HepG2 (cell line): ENCODE measurements around the gene FBXW2. TPM values are rescaled to one million over a fixed set of nuclear protein-coding genes. Genes with fewer than 3 reads are reported as not detected.

Experiments
- ATAC-seq: fragments of 200-7000 bp; cut with Tn5 transposase; 3 replicates; pipeline ENCODE4 v1.9.1; 2020; ENCODE audit warnings: mild to moderate bottlenecking, moderate library complexity
- BruUV-seq: library from RNA; stranded (reverse); fragments of 400-500 nt; replicated peaks from 2 replicates; lab custom pipeline; 2021; lab: Mats Ljungman, UMichigan
- CTCF ChIA-PET: fragments of 300-600 bp; formaldehyde crosslinking; extraction: SDS; loops from one replicate; lab custom pipeline; 2021; ENCODE audit warnings: low total read pairs, inconsistent platforms, low intra/inter-chr PET ratio; lab: Yijun Ruan, JAX
- POLR2A ChIA-PET: fragments of 350-600 bp; sonication (Branson Sonifier 250); formaldehyde crosslinking; loops from one replicate; lab custom pipeline; 2020; ENCODE audit warnings: antibody characterized with exemption, inconsistent platforms; lab: Yijun Ruan, JAX
- DNase-seq: peaks from one replicate; pipeline ENCODE4 v3.0.0-alpha.2; 2015; ENCODE audit warnings: low spot score
- FAIRE-seq: peaks from 3 replicates; lab custom pipeline; 2011; peaks lifted over from hg19 to GRCh38; lab: Jason Lieb, UNC
- H2AFZ ChIP-seq: one replicate; pipeline ENCODE4 v1.6.1; 2011; ENCODE audit warnings: low read length, inconsistent platforms
- H3K27ac ChIP-seq: fragments of 300-600 bp; 3 replicates; pipeline ENCODE4 v1.8.0; 2011; ENCODE audit warnings: mixed run types, mild to moderate bottlenecking, mixed read lengths, low read length, inconsistent platforms; ENCODE audit not compliant: insufficient read depth; ENCODE audit errors: extremely low read length
- H3K27me3 ChIP-seq, 2 experiments: fragments of 200-600 bp in 1 of 2; 2 replicates in 1 of 2; 3 replicates in 1 of 2; pipeline versions ENCODE4 v1.6.0 to v1.8.0; 2011; ENCODE audit warnings: low read length in 2 of 2, mild to moderate bottlenecking in 2 of 2, moderate library complexity in 2 of 2, inconsistent platforms in 1 of 2; ENCODE audit not compliant: insufficient read depth in 2 of 2, control insufficient read depth in 1 of 2
- H3K36me3 ChIP-seq, 2 experiments: fragments of 200-600 bp in 1 of 2; replicated peaks in 1 of 2; 2 replicates in 1 of 2; 3 replicates in 1 of 2; pipeline versions ENCODE4 v1.5.1 to v1.8.0; 2011; ENCODE audit warnings: low read length in 2 of 2, inconsistent platforms in 1 of 2; ENCODE audit not compliant: insufficient read depth in 2 of 2, control insufficient read depth in 1 of 2
- H3K4me1 ChIP-seq: 2 replicates; pipeline ENCODE4 v1.5.1; 2012; ENCODE audit warnings: low read length, inconsistent platforms; ENCODE audit not compliant: insufficient read depth
- H3K4me2 ChIP-seq: 2 replicates; pipeline ENCODE4 v1.6.0; 2011; ENCODE audit warnings: low read depth, low read length, inconsistent platforms
- H3K4me3 ChIP-seq, 3 experiments: fragments of 200-600 bp in 1 of 3; sonication (generic), shearing (Covaris generic) in 1 of 3; replicated peaks in 1 of 3; 2 replicates each; pipeline ENCODE4 v1.5.1; 2011 to 2016; ENCODE audit warnings: low read length in 3 of 3, inconsistent platforms in 2 of 3, low read depth in 2 of 3, mild to moderate bottlenecking in 2 of 3, control low read depth in 1 of 3, mixed read lengths in 1 of 3; ENCODE audit not compliant: insufficient read depth in 1 of 3
- H3K79me2 ChIP-seq: one replicate; pipeline ENCODE4 v1.6.1; 2011; ENCODE audit warnings: low read length, inconsistent platforms; ENCODE audit not compliant: insufficient read depth
- H3K9ac ChIP-seq: 2 replicates; pipeline ENCODE4 v1.6.0; 2011; ENCODE audit warnings: mild to moderate bottlenecking, low read depth, low read length, inconsistent platforms; ENCODE audit not compliant: insufficient read depth
- H3K9me3 ChIP-seq: 2 replicates; pipeline ENCODE4 v1.5.1; 2012; ENCODE audit warnings: mild to moderate bottlenecking, low read length
- H4K20me1 ChIP-seq: 2 replicates; pipeline ENCODE4 v1.6.0; 2011; ENCODE audit warnings: inconsistent platforms, mild to moderate bottlenecking, low read length, moderate library complexity; ENCODE audit not compliant: insufficient read depth
- ARNTL ChIP-seq: sonication (generic); formaldehyde crosslinking; IDR thresholded peaks from 2 replicates; pipeline ENCODE4 v1.4.0; 2020; ENCODE audit warnings: mild to moderate bottlenecking, missing genetic modification reagents
- FOXA3 ChIP-seq: IDR thresholded peaks from 2 replicates; pipeline ENCODE4 v1.6.1; 2016; ENCODE audit warnings: missing genetic modification reagents, missing compliant biosample characterization
- GABPA ChIP-seq, 2 experiments: IDR thresholded peaks; 2 replicates each; pipeline ENCODE4 v1.6.1; 2011 to 2016; ENCODE audit warnings: low read depth in 2 of 2, low read length in 1 of 2, missing biosample characterization in 1 of 2, missing genetic modification characterization in 1 of 2
- HOXA5 ChIP-seq: sonication (generic); formaldehyde crosslinking; IDR thresholded peaks from 2 replicates; pipeline ENCODE4 v1.4.0; 2020; ENCODE audit warnings: missing genetic modification reagents
- HOXA7 ChIP-seq: sonication (generic); formaldehyde crosslinking; IDR thresholded peaks from 2 replicates; pipeline ENCODE4 v1.8.1; 2022; ENCODE audit warnings: mild to moderate bottlenecking, missing genetic modification reagents, moderate library complexity
- KLF13 ChIP-seq: sonication (generic); formaldehyde crosslinking; IDR thresholded peaks from 2 replicates; pipeline ENCODE4 v1.4.0; 2020; ENCODE audit warnings: mild to moderate bottlenecking, missing genetic modification reagents
- MIXL1 ChIP-seq: IDR thresholded peaks from 2 replicates; pipeline ENCODE4 v1.6.1; 2016
- PAX8 ChIP-seq: sonication (generic); formaldehyde crosslinking; IDR thresholded peaks from 2 replicates; pipeline ENCODE4 v1.8.0; 2022; ENCODE audit warnings: mild to moderate bottlenecking, missing genetic modification reagents, borderline replicate concordance
- RAD21 ChIP-seq: fragments of 450-650 bp; formaldehyde crosslinking; IDR thresholded peaks from 2 replicates; pipeline ENCODE4 v1.5.0; 2020; ENCODE audit warnings: mild to moderate bottlenecking
- SCMH1 ChIP-seq: sonication (generic); formaldehyde crosslinking; IDR thresholded peaks from 2 replicates; pipeline ENCODE4 v1.9.0; 2021; ENCODE audit warnings: missing genetic modification reagents, mild to moderate bottlenecking, borderline replicate concordance
- ZBTB3 ChIP-seq: sonication (generic); formaldehyde crosslinking; IDR thresholded peaks from 2 replicates; pipeline ENCODE4 v1.4.0; 2020; ENCODE audit warnings: low read depth, mild to moderate bottlenecking, moderate library complexity, missing genetic modification reagents, borderline replicate concordance
- whole genome bisulfite sequencing: methylation state at CpG from one replicate; pipeline ENCODE4 v1.1.6; 2017; ENCODE audit warnings: low lambda C conversion rate; 5-methylcytosine and 5-hydroxymethylcytosine counted together
- in situ Hi-C: cut with HindIII; loops from 2 replicates; pipeline ENCODE4 v1.10.0; 2017; ENCODE audit warnings: low pct_unique_long_range_greater_than_20kb; ENCODE audit not compliant: extremely low pct_ligation_motif_present
- intact Hi-C: fragments of 100-400 bp; cut with micrococcal nuclease; formaldehyde crosslinking; loops from one replicate; pipeline ENCODE4 v1.10.0; 2022; ENCODE audit not compliant: unreplicated experiment
- polyA plus RNA-seq, 8 experiments: library from polyadenylated mRNA; depleted of rRNA in 3 of 8; stranded (reverse) in 7 of 8; unstranded in 1 of 8; fragments of >200 nt; fragmentation: Illumina TruSeq in 4 of 8; extraction: Trizol in 4 of 8; gene quantifications; 2 replicates each; pipeline versions ENCODE4 v1.2.1 to v1.2.3, GENCODE V29; 2011 to 2016; ENCODE audit warnings: low read depth in 4 of 8, missing spikeins in 1 of 8, mixed read lengths in 1 of 8; ENCODE audit not compliant: insufficient read depth in 1 of 8
- total RNA-seq, 5 experiments: library from RNA; depleted of rRNA; stranded (reverse); fragments of >200 nt; fragmentation: Illumina TruSeq; extraction: Trizol; gene quantifications; 2 replicates each; pipeline ENCODE4 v1.2.3, GENCODE V29; 2016; ENCODE audit warnings: low read depth in 1 of 5
- TF ChIP-seq, protein P1 (sequence below): sonication (generic); formaldehyde crosslinking; IDR thresholded peaks from 2 replicates; pipeline ENCODE4 v1.9.0; 2022; ENCODE audit warnings: low read depth, missing genetic modification reagents
- TF ChIP-seq, protein P2 (sequence below): sonication (generic); formaldehyde crosslinking; IDR thresholded peaks from 2 replicates; pipeline ENCODE4 v1.4.0; 2020; ENCODE audit warnings: missing genetic modification reagents
- TF ChIP-seq, protein P3 (sequence below): sonication (generic); formaldehyde crosslinking; IDR thresholded peaks from 2 replicates; pipeline ENCODE4 v1.4.0; 2020; ENCODE audit warnings: missing genetic modification reagents

Gene FBXW2
- total and polyA plus RNA-seq, 2 of the 13 experiments (the other 11 are each of a cell fraction or from before 2014, with no cell fraction given): 35.4 to 43.1 TPM

DNA sequence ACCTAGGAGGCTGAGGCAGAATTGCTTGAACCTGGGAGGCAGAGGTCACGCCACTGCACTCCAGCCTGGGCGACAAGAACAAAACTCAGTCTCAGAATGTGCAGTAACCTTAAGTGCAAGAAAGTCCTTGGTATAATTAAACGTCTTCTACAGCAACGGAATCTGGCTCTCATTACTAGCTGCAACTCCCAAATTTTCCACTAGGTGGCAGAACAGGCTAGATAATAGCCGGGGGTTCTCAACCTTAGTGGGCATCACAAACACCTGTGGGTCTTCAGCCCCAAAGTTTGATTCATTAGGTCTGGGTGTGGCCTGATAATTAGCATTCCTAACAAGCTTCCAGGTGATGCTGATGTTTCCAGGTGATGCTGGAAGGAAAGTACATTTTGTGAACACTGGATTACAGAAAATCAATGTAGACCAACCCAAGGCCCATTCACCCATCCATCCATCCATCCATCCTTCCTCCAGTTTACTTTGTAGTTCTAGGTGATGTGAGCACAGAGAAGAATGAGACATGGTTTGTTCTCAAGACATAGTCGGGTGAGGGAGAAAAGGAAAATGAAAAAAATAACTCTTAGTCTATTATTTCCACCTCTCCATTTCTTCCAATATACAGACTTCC, 37.3 kb downstream of the FBXW2 start (continued):
- TF ChIP-seq GABPA (IDR thresholded peaks at IDR 0.05; ENCODE audit: low read depth, low read length) (no peak), GABPA (CRISPR knock-in tag; IDR thresholded peaks at IDR 0.05; ENCODE audit: low read depth) (0 out of 2 replicates have a peak, but pooled peaks have one; percentile 17), RAD21 (CRISPR knock-in tag) (peak; percentile 90), ARNTL (CRISPR knock-in tag) (no peak), MIXL1 (CRISPR knock-in tag) (peak; percentile 24; the same call in 1 of the 2 replicates)

DNA sequence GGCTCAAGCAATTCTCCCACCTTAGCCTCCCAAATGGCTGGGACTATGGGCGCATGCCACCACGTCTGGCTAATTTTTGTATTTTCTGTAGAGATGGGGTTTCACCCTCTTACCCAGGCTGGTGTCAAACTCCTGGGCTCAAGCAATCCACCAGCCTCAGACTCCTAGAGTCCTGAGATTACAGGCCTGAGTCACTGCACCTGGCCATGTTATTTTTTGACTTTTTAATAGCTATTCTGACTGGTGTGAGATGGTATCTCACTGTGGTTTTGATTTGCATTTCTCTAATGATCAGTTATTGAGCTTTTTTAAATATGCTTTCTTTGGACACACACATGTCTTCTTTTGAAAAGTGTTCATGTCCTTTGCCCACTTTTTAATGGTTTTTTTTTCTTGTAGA, 38.2 kb downstream of the FBXW2 start:
- no peak overlapping the region for H3K9ac ChIP-seq
- no peaks in the 10 kb centered on the region for H3K9me3 ChIP-seq
- H3K4me1 ChIP-seq: no peaks in the 10 kb centered on the region
- FAIRE-seq: no peak
- no peak overlapping the region for H3K27ac ChIP-seq
- H4K20me1 ChIP-seq: 0 out of 2 replicates have a peak, but pooled peaks cover 2% of the 10 kb centered on the region
- H3K4me2 ChIP-seq: no peak overlapping the region
- POLR2A ChIA-PET: interaction anchor here (1.2 to 1.7 kb wide), 2 partner anchors 19 to 38 kb away, joined by 3 to 9 read pairs; partner anchors contain the start of gene FBXW2
- H3K4me3 ChIP-seq: no peak overlapping the region
- H3K79me2 ChIP-seq: no peaks in the 10 kb centered on the region
- H3K27me3 ChIP-seq: no peaks in the 10 kb centered on the region
- in situ Hi-C loops (loop anchor here (5.0 kb wide), 1 partner anchor 182 kb away; no protein-coding TSS in a partner anchor), intact Hi-C loops (loop anchor here (5.0 to 10.0 kb wide), 2 partner anchors 122 to 310 kb away; partner anchors contain the start of gene PHF19)
- no peak for ATAC-seq
- no peak overlapping the region for H2AFZ ChIP-seq
- peaks cover 0 to 2% of the 10 kb centered on the region in 2 experiments; a peak in 1 of 5 replicates for H3K36me3 ChIP-seq
- DNase-seq: no peak
- 95% methylated on average over 2 of the region's 2 CpGs for WGBS
- CTCF ChIA-PET: interaction anchor here (2.3 to 2.5 kb wide), 2 partner anchors 12 to 181 kb away, joined by 4 to 40 read pairs; no protein-coding TSS in a partner anchor
- BruUV-seq: no TSS peak
- TF ChIP-seq PAX8: no peak
- no peak for TF ChIP-seq HOXA5 (CRISPR knock-in tag)
- no peak for TF ChIP-seq FOXA3 (CRISPR knock-in tag)
- no peak for TF ChIP-seq KLF13 (CRISPR knock-in tag)
- TF ChIP-seq, protein P1, sequence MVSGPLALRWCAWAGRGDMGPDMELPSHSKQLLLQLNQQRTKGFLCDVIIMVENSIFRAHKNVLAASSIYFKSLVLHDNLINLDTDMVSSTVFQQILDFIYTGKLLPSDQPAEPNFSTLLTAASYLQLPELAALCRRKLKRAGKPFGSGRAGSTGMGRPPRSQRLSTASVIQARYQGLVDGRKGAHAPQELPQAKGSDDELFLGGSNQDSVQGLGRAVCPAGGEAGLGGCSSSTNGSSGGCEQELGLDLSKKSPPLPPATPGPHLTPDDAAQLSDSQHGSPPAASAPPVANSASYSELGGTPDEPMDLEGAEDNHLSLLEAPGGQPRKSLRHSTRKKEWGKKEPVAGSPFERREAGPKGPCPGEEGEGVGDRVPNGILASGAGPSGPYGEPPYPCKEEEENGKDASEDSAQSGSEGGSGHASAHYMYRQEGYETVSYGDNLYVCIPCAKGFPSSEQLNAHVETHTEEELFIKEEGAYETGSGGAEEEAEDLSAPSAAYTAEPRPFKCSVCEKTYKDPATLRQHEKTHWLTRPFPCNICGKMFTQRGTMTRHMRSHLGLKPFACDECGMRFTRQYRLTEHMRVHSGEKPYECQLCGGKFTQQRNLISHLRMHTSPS (CRISPR knock-in tag): no peak
- TF ChIP-seq, protein P2, sequence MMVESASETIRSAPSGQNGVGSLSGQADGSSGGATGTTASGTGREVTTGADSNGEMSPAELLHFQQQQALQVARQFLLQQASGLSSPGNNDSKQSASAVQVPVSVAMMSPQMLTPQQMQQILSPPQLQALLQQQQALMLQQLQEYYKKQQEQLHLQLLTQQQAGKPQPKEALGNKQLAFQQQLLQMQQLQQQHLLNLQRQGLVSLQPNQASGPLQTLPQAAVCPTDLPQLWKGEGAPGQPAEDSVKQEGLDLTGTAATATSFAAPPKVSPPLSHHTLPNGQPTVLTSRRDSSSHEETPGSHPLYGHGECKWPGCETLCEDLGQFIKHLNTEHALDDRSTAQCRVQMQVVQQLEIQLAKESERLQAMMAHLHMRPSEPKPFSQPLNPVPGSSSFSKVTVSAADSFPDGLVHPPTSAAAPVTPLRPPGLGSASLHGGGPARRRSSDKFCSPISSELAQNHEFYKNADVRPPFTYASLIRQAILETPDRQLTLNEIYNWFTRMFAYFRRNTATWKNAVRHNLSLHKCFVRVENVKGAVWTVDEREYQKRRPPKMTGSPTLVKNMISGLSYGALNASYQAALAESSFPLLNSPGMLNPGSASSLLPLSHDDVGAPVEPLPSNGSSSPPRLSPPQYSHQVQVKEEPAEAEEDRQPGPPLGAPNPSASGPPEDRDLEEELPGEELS (CRISPR knock-in tag): no peak
- TF ChIP-seq SCMH1 (CRISPR knock-in tag): no peak
- TF ChIP-seq ZBTB3: no peak
- TF ChIP-seq, protein P3, sequence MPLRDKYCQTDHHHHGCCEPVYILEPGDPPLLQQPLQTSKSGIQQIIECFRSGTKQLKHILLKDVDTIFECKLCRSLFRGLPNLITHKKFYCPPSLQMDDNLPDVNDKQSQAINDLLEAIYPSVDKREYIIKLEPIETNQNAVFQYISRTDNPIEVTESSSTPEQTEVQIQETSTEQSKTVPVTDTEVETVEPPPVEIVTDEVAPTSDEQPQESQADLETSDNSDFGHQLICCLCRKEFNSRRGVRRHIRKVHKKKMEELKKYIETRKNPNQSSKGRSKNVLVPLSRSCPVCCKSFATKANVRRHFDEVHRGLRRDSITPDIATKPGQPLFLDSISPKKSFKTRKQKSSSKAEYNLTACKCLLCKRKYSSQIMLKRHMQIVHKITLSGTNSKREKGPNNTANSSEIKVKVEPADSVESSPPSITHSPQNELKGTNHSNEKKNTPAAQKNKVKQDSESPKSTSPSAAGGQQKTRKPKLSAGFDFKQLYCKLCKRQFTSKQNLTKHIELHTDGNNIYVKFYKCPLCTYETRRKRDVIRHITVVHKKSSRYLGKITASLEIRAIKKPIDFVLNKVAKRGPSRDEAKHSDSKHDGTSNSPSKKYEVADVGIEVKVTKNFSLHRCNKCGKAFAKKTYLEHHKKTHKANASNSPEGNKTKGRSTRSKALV: no peak
- no peak for TF ChIP-seq HOXA7 (CRISPR knock-in tag)
